BJ (cell line): Measurements from ENCODE around the gene PRKCH. TPM values are rescaled to one million over a fixed set of nuclear protein-coding genes. Genes with fewer than 3 reads are reported as not detected.

Experiments
- CTCF ChIA-PET: fragments of 350-600 bp; formaldehyde crosslinking; extraction: SDS; loops from one replicate; lab custom pipeline; 2021; ENCODE audit warnings: antibody characterized with exemption, inconsistent platforms; lab: Yijun Ruan, JAX
- POLR2A ChIA-PET: fragments of 300-600 bp; sonication (Branson Sonifier 250); formaldehyde crosslinking; extraction: SDS; loops from one replicate; lab custom pipeline; 2021; ENCODE audit warnings: antibody characterized with exemption; lab: Charles Lee
- DNase-seq: peaks from one replicate; pipeline ENCODE4 v3.0.0-alpha.2; 2011; ENCODE audit warnings: low read depth
- H3K27me3 ChIP-seq: 2 replicates; pipeline ENCODE4 v1.6.0; 2011; ENCODE audit warnings: low read length; ENCODE audit not compliant: control insufficient read depth, insufficient read depth
- H3K36me3 ChIP-seq: 2 replicates; pipeline ENCODE4 v1.5.1; 2011; ENCODE audit warnings: low read length; ENCODE audit not compliant: control insufficient read depth, insufficient read depth
- H3K4me3 ChIP-seq: 2 replicates; pipeline ENCODE4 v1.5.1; 2011; ENCODE audit warnings: low read depth, mild to moderate bottlenecking, control low read depth, low read length
- polyA plus RNA-seq: library from polyadenylated mRNA; depleted of rRNA; stranded (reverse); fragments of >200 nt; gene quantifications from 2 replicates; pipeline ENCODE4 v1.2.3, GENCODE V29; 2011
- TF ChIP-seq, protein P1 (sequence below): IDR thresholded peaks from 2 replicates; pipeline ENCODE4 v1.5.1; 2011; ENCODE audit warnings: low read depth, mild to moderate bottlenecking, control low read depth, inconsistent platforms, low read length, moderate library complexity; ENCODE audit not compliant: insufficient read depth

PRKCH gene
- polyA plus RNA-seq, 1 experiment = 2.0 TPM

DNA sequence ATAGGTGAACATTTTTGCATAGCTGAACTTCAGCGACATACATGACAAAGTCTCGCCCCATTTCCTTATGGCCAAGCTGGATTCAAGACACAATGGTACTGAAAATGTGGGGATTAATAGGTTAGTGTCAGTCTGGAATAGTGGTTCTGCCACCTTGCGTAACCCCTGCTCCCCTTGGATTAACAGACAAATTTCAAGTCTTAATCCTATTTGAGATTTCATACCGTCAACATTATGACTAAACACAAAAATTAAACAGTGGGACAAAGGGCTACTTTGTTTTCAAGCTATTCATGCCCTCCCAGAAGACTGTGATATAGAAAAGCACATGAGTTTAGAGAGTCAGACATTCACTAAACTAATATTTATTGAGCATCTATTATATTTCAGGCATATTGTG is 235.1 kb downstream of the PRKCH start:
- TF ChIP-seq, protein P1, sequence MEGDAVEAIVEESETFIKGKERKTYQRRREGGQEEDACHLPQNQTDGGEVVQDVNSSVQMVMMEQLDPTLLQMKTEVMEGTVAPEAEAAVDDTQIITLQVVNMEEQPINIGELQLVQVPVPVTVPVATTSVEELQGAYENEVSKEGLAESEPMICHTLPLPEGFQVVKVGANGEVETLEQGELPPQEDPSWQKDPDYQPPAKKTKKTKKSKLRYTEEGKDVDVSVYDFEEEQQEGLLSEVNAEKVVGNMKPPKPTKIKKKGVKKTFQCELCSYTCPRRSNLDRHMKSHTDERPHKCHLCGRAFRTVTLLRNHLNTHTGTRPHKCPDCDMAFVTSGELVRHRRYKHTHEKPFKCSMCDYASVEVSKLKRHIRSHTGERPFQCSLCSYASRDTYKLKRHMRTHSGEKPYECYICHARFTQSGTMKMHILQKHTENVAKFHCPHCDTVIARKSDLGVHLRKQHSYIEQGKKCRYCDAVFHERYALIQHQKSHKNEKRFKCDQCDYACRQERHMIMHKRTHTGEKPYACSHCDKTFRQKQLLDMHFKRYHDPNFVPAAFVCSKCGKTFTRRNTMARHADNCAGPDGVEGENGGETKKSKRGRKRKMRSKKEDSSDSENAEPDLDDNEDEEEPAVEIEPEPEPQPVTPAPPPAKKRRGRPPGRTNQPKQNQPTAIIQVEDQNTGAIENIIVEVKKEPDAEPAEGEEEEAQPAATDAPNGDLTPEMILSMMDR = no peak
- CTCF ChIA-PET = interaction anchor here (1.2 kb wide), 2 partner anchors 25 to 281 kb away, joined by 3 to 4 read pairs; no protein-coding TSS in a partner anchor
- no peak for DNase-seq
- POLR2A ChIA-PET = no interaction called here
- Histone ChIP-seq H3K27me3 (no peaks in the 10 kb centered on the region), H3K4me3 (no peak overlapping the region), H3K36me3 (no peaks in the 10 kb centered on the region)

DNA sequence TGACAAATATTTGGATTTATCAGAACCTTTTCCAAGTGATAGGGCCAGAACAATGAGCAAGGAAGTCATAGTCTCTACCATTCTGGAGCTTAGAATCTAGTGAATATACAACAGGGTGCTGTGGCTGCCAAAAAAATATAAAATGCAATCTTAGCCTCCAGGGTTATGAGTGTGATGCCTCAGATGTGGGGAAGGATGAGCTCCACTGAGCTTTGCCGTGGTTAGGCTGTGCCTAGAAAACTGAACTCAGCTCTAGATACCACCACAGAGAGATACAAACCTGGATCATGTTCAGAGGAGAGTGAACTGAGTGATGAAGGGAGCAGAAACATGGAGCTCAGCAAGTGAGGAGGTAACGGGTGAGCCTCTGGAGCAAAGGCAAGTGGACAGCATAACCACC is 235.9 kb downstream of the PRKCH start:
- ChIA-PET POLR2A (no interaction called here), CTCF (interaction anchor here (1.2 to 2.9 kb wide), 4 partner anchors 24 to 280 kb away, joined by 3 to 17 read pairs (median 4); no protein-coding TSS in a partner anchor)
- TF ChIP-seq, protein P1 = no peak
- Histone ChIP-seq H3K4me3 (no peak overlapping the region), H3K36me3 (no peaks in the 10 kb centered on the region), H3K27me3 (no peaks in the 10 kb centered on the region)
- DNase-seq = no peak

DNA sequence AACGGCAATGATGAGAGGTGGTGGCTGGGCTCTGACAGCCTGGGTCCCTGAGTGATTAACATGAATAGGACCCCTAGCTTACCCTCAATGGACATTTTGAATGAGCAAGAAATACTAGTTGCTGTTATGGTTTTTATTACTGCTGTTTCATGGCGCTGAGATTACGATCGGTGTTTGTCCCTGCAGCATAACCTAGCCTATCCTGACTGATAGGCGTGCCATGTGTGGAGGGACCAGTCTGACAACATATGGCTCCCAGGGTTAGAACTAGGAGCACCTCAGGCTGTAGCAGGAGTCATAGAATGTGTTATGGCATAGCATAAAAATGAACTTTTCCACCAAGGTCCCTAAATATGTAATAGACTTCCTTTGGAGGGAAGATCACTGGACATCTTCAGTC is 236.5 kb downstream of the PRKCH start:
- Histone ChIP-seq H3K27me3 (no peaks in the 10 kb centered on the region), H3K36me3 (no peaks in the 10 kb centered on the region), H3K4me3 (no peak overlapping the region)
- POLR2A ChIA-PET = no interaction called here
- DNase-seq = no peak
- TF ChIP-seq, protein P1 = no peak
- CTCF ChIA-PET = interaction anchor here (0.5 to 2.9 kb wide), 3 partner anchors 83 to 203 kb away, joined by 3 to 17 read pairs (median 3); no protein-coding TSS in a partner anchor

DNA sequence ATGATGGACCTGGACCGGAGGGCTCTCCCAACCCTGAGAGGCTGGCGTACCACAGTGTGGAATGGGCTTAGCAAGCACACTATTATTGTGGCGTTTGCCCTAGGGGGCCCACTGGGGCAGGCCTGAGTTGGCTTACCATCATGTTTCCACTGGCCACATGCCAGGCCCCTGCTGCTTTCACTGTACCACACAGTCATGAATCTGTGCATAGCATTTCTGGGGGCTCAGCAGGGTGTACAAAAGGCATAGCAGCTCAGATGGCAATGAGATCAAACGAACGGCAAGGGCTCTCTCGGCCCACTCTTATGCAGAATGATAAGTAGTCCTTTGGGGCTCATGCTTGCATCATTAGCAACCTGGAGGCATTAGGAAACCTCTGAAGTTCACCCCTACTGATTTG is 236.9 kb downstream of the PRKCH start:
- ChIA-PET POLR2A (no interaction called here), CTCF (interaction anchor here (0.5 to 2.9 kb wide), 4 partner anchors 83 to 203 kb away, joined by 3 to 17 read pairs (median 4); no protein-coding TSS in a partner anchor)
- no peak for DNase-seq
- TF ChIP-seq, protein P1 = no peak
- Histone ChIP-seq H3K36me3 (no peaks in the 10 kb centered on the region), H3K27me3 (no peaks in the 10 kb centered on the region), H3K4me3 (no peak overlapping the region)

DNA sequence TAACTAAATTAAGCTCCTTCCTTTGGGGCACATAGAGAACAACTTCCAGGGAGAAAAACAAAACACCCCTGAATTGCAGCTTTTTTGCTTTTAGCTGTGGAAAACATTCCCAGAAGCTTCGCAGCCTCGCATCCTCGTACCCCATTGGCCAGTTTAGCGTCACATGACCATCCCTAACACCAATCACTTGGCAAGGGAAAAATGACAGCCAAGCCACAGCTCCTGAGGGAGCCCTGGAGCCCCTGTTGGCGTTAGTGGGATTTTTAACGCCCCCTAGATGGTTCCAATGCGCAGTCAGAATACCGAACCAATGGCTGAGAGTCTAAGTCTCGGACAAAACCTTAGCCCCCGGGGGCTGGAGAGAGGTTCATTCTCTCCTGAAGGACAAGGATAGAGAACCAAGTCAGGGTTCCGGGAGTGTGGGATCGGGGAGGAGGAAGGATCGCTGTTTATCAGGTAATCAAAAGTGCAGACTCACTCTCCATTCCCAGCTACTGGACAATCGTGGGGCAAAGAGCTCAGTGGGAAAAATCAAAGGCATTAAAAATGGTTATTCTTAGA is 238.3 kb downstream of the PRKCH start:
- Histone ChIP-seq H3K27me3 (no peaks in the 10 kb centered on the region), H3K36me3 (no peaks in the 10 kb centered on the region), H3K4me3 (no peak overlapping the region)
- ChIA-PET CTCF (interaction anchor here (0.6 to 2.9 kb wide), 8 partner anchors 13 to 255 kb away, joined by 3 to 17 read pairs (median 4); no protein-coding TSS in a partner anchor), POLR2A (interaction anchor here (0.6 to 0.8 kb wide), 2 partner anchors 39 to 135 kb away, joined by 3 read pairs; partner anchors contain the start of gene HIF1A)
- TF ChIP-seq, protein P1 = no peak
- DNase-seq = no peak
